GM19193 (cell line): ENCODE data around the gene CARD14.

Source experiments
- POLR2A ChIP-seq: IDR thresholded peaks from 4 replicates; pipeline ENCODE4 v1.6.1; 2011; ENCODE audit not compliant: insufficient read depth, insufficient read length; ENCODE audit errors: extremely low read depth

The CARD14 gene

DNA sequence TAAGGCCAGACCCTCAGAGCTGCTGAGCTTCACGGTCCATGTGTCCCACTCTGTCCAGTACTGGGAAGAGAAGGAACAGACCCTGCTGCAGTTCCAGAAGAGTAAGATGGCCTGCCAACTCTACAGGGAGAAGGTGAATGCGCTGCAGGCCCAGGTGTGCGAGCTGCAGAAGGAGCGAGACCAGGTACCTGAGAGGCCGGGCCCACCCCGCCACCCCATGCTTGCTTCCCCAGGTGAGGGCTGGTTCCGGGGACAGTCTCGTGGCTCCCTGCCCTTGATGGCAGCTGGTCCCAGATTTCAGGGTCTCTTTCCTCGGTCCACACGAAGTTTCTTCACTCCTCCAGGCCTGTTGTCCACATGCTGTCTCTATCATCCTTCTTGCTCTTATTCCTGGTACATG is 20.9 kb downstream of the CARD14 start:
- TF ChIP-seq POLR2A = no peak

DNA sequence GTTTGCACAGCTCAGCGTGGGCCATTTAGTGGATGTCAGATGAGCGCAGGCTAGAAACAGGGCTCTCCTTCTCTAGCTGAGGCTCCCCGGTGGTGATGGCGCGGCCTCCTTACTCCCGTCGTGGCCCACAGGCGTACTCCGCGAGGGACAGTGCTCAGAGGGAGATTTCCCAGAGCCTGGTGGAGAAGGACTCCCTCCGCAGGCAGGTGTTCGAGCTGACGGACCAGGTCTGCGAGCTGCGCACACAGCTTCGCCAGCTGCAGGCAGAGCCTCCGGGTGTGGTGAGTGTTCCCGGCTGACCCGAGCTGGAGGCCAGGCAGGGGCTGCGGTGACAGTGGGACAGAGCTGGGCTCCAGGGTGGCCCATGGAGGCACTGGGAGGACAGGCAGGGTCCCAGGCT is 21.4 kb downstream of the CARD14 start:
- no peak for TF ChIP-seq POLR2A

DNA sequence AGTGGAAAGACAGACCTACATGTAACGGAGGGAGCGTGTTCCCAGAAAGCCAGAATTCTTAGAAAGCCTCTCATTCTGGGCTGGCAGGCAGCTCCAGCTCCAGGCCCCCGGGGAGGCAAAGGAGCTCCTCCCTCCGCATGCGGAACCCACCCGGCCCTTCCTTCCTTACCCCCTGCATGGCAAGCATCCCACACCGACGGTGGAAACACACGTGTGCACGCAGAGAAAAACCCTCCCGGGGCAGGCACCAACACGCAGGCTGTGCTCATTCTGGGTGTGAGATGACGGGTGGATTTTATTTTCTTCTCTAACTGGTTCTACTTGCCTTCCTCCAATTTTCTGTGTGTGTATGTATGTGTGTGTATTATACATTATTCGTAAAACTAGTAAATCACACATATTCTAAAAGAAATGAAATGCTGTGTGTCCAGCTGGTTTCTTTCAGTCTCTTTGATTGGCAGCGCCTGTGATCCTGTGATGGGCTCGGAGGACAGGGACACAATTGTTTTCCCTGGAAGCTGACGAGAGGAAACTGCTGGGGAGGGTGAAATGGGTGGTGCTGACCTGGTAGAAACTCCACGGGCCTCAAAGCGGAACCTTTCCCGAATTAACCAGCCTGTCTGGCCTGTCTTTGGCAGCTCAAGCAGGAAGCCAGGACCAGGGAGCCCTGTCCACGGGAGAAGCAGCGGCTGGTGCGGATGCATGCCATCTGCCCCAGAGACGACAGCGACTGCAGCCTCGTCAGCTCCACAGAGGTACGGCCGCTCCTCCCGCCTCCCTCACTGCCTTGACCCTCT is 22.2 kb downstream of the CARD14 start:
- TF ChIP-seq POLR2A = no peak

DNA sequence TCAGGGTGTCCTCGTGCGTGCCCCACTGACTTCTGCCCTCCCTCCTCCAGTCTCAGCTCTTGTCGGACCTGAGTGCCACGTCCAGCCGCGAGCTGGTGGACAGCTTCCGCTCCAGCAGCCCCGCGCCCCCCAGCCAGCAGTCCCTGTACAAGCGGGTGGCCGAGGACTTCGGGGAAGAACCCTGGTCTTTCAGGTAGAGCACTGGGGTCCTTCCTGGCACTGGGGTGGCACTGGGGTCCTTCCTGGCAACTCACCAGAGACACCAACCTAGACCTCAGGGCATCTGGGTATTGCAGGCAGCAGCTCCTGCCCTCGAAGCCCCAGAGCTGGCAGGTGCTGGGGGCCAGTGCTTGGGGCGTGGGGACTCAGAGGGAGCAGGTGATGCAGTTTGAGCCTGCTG is 25.3 kb downstream of the CARD14 start:
- no peak for TF ChIP-seq POLR2A

DNA sequence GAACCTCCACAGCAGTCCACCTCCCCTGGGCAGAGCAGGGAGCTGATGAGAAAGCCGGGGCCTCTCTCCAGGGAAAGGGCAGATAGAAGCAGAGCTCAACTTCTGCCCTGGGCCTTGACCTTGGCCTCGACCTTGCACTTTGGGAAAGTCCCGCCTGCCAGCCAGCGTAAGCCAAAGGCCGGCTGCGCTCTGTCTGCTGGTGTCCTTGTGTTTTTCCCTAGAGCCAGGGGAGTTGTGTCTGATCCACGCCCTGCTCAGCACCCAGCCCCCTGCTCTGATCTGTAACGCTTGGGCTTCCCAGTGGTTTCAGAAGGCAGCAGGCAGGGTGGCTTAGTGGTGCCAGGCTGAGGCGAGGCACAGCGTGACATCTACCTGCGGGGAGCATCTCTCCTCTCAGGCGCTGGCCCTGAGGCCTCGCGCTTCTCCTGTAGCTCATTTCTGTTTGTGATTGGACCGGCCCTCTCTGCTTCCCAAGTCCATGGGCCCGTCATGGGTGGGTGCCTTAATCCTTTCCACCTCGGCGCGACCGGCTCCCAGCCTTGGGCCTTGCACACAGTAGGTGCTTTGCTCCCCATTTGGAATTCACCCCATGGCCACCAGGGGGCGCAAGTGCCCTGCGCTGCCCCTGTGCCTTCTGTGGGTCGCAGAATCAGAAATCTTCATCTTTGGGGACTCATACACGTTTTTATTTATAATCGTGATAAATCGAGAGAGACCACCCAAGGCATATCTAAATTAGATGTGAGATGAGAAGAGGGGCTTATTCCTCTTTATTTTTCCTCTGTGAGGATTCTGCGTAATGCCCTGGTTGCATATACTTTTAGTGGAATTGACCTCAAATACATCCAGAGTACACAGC is 26.1 kb downstream of the CARD14 start:
- TF ChIP-seq POLR2A = no peak

DNA sequence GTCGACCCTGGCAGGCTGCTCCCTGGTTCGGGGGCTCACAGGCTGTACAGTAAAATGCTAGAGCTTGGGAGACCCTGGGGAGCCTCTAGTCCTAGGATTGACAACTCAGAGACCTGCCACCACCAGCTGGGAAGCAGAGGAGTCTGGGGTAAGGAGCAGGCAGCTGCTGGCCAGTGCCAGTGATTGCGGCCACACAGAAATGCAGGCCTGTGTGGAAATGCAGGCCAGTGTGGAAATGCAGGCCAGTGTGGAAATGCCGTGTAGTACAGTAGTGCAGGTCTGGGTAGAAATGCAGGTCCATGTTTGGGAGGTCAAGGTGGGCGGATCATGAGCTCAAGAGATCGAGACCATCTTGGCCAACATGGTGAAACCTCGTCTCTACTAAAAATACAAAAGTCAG is 26.8 kb downstream of the CARD14 start:
- TF ChIP-seq POLR2A = no peak

DNA sequence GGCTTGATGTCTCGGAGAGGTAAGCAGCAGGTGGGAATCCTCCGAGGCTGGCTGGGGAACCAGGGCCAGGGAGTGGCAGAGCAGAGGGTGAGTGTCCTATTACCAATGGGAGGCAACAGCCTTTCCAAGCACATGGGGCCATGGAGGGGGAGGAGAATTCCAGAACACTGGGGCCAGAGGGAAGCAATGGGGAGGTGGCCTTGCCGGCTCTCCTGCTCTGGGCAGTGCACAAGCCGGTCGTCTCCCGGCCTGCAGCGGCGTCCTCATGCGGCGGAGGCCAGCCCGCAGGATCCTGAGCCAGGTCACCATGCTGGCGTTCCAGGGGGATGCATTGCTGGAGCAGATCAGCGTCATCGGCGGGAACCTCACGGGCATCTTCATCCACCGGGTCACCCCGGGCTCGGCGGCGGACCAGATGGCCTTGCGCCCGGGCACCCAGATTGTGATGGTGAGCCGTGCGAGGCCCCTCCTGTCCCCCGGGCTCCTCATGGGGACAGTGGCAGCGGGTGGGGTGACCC is 28.4 kb downstream of the CARD14 start:
- TF ChIP-seq POLR2A = no peak

DNA sequence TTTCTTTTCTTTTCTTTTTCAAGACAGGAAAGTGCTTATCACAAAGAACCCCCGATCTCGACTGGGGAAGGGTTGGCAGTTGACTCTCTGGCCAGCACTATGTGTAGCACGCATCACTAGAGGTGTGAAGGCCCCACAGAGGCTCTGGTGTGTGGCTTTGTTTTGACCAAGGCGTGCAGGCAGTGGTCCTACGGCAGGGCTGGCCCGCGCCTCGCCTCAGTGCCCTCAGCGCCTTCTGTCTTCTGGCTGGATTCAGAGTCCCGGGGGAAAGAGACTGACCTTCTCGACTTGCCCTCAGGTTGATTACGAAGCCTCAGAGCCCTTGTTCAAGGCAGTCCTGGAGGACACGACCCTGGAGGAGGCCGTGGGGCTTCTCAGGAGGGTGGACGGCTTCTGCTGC is 31.6 kb downstream of the CARD14 start:
- TF ChIP-seq POLR2A = no peak

DNA sequence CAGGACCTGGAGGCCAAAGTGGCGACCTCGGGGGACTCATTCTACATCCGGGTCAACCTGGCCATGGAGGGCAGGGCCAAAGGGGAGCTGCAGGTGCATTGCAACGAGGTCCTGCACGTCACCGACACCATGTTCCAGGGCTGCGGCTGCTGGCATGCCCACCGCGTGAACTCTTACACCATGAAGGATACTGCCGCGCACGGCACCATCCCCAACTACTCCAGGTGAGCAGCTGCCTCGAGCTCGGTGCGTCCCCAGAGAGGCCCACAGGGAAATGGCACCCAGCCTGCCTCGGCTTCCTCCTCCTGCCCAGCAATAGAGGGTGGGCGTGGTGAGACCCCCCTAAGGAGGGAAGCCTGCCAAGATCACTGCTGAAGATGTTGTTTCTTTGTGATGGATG is 32.4 kb downstream of the CARD14 start:
- TF ChIP-seq POLR2A = no peak

DNA sequence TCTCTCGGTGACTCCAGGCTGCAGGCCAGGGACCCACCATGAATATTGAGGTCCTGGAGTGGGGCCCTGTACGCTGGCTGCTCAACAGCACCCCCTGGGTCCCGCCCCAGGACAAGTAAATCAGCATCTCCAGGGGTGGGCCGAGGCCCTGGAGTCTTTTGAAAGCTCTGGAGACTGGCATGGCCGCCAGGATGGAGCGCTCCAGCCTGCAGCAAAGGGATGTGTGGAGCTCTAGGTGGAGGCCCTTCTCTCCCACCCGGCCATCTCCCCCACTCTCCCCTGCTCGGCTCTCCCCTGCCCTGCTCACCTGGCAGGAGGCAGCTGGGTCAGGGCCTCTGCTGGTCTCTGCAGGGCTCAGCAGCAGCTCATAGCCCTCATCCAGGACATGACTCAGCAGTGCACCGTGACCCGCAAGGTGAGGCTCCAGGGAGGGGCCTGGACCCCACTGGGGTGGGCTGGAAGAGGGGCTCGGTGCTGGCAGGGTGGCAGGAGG is 33.7 kb downstream of the CARD14 start:
- no peak for TF ChIP-seq POLR2A

DNA sequence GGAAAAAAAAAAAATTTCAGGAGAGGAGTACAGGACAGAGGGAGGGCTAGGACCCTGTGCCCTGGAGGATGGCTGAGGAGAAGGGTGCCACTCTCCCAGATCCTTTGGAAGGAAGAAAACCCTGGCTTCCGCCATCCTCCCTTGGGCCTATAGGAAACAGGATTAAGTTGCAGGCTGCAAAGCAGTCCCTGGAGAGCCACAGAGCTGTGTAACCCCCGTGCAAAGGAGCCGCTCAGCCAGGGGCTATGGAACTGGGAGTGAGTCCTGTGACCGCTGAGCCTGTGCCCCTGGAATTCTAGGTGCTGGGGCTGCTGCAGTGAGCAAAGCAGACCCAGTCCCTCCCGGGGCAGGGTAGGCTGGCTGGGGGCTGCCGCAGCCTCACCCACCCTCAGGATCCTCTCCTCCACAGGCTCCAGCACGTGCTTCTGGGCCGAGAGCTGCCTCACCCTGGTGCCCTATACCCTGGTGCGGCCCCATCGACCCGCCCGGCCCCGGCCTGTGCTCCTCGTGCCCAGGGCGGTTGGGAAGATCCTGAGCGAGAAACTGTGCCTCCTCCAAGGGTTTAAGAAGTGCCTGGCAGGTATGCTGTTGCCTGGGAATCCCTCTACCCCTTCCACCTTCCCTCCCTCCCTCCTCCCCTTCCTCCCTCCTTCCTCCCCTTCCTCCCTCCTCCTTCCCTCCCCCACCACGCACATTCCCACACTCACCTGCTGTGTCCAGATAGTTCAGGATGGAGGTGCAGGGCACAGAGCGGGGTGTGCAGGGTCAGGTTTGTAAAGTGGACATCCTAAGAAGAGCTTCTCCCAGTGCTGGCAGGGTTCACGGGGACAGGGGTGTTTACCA is 35.0 kb downstream of the CARD14 start:
- no peak for TF ChIP-seq POLR2A

DNA sequence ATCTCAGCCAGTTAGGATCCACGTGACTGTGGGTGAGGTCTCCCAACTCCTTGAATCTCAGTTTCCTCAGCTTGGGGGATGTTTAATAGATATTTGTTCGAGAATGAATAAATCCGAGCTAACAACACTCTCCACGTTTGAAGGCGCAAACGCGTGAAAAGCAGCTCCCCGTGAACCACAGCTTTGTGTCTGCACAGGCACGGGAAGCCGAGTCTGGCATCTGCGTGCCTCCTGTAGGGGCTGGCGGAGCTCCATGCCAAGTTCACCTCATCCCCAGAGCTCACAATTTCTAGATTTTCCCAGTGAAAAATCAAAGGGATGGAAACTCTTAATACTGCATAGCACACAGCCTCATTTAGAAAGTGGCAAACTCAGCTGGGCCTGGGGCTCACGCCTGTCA is 36.0 kb downstream of the CARD14 start:
- no peak for TF ChIP-seq POLR2A

DNA sequence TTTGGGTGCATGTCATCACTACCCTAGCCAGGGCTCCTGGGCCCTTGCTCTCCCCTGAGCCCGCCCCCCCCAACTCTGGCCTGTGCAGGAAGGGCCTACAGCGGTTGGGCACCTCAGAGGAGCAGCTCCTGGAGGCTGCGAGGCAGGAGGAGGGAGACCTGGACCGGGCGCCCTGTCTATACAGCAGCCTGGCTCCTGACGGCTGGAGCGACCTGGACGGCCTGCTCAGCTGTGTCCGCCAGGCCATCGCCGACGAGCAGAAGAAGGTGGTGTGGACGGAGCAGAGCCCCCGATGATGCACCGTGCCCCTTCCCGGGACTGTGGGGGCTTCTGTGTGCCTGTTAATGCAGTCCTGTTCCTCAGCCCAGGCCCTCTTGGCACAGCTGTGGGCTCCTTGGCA is 38.2 kb downstream of the CARD14 start:
- TF ChIP-seq POLR2A = no peak

DNA sequence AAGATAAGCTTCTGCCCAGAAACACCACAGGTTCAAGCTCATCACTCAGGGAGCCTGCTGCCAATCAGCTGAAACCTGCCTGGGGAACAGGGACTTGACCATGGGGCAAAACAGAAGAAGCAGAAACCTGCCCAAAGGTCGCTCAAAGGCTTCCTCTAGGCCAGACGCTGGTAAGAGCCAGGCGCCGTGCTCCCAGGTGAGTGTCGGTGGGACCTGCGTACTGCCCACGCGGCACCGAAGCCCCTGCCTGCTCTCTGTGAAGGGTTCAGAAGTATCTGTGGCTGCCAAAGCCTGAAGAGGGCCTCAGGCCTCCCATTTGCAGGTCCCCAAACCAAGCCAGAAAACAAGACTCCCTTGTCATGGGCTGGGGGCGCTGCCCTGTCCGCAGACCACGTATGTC is 39.9 kb downstream of the CARD14 start:
- no peak for TF ChIP-seq POLR2A
